HT1080 (cell line): ENCODE results near the gene MYO5A. TPM values are rescaled to one million over a fixed set of nuclear protein-coding genes. Genes with fewer than 3 reads are reported as not detected.
"Not testable (repeated sequence)": the region's sequence is repeated elsewhere in the genome, so short reads cannot be mapped to it uniquely, and the experiment has no call there.

Experiments
- DNase-seq: peaks from one replicate; pipeline ENCODE4 v3.0.0-alpha.2; 2015; ENCODE audit warnings: low read depth
- total RNA-seq: library from RNA; depleted of rRNA; stranded (reverse); fragments of >200 nt; shearing (Covaris generic); gene quantifications from 2 replicates; pipeline ENCODE4 v1.2.3, GENCODE V29; 2014

The MYO5A gene
- total RNA-seq, 1 experiment from 2014 or later = 33.7 TPM

DNA sequence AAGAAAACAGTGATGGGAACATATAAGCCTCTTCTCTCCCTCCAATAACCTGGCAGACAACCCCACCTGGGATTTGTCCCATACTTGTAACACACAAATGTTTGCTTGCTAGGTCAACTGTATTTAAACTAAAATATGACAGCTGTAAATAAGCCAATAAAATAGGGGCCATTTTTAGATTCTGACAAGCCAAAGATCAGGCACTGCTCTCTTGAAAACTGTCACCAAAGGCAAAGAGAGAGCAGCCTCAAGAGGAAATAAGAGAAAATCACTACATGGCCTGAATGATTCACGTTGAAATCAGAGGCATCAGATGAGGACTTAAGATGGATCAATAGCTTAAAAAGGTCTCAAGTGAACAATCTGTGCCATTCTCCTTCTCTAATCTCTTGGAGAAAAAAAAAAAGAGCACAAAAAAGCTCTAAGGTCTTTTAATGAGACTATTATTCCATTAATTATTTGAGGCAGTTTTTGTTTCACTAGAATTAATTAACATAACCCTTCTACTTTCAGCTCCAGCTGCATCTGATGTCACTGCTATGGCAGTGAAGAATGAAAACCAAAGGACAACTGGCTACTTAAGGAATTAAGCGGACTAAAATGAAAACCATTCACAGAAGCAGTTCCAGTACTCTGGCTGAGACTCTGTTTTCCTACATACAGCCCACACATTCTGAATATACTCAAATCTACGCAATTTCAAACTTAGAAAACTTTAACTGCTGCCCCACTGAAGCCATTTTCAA is 19.0 kb downstream of the MYO5A start:
- DNase-seq = no peak

DNA sequence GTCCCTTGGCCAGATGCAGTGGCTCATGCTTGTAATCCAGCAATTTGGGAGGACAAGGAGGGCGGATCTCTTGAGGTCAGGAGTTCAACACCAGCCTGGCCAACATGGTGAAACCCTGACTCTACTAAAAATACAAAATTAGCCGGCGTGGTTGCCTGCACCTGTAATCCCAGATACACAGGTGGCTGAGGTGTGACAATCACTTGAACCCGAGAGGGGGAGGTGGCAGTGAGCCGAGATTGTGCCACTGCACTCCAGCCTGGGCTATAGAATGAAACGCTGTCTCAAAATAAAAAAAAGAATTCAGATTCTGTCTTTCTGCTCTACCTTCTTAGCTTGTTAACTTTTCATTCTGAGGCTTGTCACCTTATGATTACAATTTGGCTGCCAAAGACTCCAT is 22.1 kb downstream of the MYO5A start:
- DNase-seq = no peak

DNA sequence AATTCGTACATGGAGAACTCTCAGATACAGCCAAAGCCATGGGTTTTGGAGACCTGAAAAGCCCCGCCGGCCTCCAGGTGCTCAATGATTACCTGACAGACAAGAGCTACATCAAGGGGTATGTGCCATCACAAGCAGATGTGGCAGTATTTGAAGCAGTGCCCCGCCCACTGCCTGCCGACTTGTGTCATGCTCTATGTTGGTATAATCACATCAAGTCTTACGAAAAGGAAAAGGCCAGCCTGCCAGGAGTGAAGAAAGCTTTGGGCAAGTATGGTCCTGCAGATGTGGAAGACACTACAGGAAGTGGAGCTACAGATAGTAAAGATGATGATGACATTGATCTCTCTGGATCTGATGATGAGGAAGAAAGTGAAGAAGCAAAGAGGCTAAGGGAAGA is 23.5 kb downstream of the MYO5A start:
- no peak for DNase-seq

DNA sequence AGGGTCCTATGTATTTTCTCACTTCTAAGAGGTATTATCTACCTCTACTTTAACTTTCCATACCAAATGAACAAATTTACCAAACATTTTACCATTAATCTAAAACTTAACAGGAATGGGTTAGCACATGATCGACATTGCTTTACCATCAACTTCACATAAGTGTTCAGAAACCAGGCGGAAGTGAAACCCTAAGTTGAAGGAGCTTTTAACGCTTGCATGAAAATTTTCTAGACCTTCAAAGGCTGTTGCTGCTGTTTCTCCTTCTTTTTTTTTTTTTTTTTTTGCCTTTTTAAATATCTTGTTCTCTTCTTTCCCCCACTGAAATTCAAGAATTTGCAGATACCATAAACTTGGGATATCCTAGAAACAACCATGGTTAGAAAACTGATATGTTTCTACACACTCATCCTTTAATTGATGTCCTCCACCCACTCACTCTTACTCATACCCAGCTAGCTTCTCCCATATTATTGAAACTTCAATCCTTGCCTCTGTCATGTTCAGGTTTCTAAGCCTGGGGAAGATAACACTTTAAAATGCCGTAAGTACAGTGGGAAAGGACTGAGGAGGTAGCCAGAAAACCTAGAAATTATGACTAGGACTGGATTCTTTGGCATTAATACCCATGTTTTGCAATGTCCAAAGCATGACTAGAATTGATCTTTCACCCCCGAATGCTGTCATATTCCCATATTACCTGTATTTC is 24.7 kb downstream of the MYO5A start:
- peak; percentile 20 for DNase-seq

DNA sequence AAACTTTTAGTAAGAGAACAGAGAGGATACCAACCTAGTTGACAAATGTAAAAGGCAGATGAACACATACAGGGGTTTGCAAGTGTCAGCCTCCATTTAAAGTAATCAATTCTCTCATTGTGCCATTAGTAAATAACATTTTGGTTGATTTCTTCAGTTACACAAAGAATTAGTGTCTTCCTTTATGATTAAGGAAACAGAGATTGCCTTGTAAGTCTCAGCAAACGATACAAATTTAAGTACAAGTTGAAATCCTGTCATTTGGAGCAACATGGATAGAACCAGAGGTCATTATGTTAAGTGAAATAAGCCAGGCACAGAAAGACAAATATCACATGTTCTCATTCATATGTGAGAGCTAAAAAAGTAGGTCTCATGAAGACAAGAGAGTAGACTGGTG is 26.1 kb downstream of the MYO5A start:
- no peak for DNase-seq

DNA sequence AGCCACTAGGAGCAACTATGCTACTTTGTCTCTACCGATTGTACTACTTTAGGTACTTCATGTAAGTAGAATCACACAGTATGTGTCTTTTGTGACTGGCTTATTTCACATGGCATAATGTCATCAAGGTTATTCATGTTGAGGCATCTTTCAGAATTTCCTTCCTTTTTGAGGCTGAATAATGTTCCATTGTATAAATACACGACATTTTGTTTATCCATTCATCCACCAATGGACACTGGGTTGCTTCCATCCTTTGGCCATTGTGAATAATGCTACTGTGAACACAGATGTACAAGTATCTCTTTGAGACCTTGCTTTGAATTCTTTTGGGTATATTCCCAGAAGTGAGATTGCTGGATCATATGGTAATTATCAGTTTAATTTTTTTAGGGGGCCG is 29.2 kb downstream of the MYO5A start:
- DNase-seq = no peak

DNA sequence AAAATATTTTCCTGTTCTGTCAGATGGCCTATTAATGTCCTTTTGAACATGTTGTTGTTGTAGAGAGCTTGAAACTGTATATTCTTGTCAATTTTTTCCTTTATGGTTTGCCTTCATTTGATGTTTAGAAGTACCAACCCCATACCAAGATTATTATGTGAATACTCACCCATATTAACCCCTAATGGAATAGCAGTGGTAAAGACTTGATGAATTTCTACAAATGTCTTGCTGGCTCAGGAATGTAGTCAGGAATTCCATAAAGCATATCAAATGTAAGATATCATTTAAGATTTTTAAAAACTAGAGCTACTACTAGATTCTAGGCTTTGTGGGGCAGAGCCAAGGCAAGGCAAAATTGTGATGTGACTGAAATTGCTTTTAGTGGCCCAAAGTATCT is 30.0 kb downstream of the MYO5A start:
- DNase-seq = no peak

DNA sequence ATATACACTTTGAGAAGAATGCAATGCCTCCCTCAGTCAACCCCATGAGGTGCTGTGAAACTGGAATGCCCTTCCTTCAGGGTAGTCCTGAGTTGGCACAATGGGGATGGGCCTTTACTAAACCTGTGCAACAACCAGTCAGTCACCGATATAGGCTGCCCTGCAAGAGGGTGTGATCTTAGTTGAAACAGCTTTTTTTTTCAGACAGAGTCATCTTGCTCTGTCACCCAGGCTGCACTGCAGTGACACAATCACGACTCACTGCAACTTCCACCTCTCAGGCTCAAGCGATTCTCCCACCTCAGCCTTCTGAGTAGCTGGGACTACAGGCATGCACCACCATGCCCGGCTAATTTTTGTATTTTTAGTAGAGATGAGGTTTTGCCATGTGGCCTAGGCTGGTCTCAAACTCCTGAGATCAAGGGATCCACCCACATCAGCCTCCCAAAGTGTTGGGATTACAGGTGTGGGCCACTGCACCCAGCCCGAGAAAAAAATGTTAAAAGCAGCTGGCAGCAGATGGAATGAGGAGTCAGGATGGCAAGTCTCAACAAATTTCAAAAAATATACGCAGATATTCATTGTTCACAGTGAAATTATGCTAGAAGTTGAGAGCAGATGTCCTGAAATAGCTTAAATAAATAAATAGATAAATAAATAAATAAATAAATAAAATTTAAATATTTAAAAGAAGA is 31.8 kb downstream of the MYO5A start:
- DNase-seq = peak; percentile 92

DNA sequence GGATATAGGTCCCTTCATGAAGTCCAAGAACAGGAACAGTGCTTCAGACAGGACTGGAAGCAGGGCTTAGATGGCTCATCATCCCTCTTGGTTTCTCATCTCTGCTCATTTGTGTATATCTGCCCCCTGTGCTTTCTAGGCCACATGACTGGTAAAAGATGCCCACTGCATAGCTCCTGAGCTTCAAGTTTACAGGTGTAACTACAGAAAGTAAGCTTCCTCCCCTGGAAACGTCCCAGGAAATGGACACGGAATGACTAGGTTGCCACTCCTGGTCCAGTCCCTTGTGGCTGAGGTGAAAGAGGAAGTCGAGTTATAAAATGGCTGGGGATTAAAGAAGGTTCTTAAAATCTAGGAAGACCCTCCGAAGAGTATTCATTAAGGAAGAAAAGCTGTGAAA is 32.5 kb downstream of the MYO5A start:
- no peak for DNase-seq

DNA sequence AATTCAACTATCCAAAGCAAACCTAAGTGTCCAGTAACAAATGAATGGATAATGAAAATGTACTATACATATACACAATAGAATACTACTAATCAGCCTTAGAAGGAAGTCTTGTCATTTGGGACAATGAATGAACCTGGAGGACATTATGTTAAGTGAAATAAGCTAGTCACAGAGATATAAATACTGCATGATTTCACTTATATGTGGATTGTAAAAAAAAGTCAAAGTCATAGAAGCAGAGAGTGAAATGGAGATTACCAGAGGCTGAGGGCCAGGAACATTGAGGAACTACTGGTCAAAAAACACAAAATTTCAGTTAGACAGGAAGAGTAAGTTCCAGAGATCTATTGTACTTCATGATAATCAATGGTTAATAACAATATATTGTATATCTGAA is 33.6 kb downstream of the MYO5A start:
- DNase-seq = no peak

DNA sequence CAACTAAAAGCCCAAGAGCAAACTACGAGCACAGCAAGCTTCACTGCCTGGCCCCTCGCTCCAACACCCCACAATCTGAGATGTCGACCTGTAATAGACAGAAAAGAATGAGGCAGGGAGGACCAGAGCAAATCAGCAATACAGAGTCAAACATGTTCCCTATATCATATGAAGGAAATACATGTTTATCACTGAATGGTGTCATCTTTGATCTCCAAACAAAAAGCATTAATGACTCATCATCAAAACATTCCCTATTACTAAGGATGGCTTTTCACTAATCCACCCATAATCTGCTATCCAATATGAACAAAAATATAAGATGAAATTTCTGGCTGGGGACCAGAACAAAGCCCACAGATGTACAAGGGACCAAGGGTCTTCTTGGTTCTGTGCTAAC is 34.7 kb downstream of the MYO5A start:
- DNase-seq = peak; percentile 11

DNA sequence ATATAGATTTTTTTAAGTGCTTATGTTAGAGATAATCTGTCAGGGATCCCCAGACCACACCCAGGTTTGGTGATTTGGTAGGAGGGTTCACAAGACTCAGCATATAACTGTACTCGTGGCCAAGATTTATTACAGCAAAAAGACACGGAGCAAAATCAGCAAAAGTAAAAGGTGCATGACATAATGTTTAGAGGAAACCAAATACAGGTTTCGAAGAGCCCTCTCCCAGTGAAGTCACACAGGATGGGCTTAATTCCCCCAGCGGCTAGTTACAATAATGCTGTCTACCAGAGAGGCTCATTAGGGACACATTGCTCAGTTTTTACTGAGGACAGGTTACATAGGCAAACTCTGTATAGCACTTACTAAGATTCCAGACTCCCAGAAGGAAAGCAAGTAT is 36.5 kb downstream of the MYO5A start:
- DNase-seq = no peak

DNA sequence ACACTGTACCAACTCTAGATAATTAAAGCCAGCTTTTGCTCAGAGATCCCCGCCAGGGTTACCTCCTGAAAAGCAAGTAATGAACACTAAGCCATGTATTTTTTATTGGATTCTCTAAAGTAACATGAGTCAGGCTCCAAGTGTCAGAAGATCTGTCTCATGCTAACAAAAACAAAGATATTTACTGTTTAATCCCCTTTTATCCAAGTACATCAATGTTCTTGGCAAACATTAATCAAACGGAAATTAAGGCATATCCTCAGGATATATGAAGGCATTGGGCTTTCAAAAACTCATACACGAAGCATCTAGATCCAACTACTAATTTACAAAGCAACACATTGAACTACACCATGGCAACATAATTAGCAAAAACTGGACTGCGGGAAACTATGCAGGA is 37.2 kb downstream of the MYO5A start:
- no peak for DNase-seq

DNA sequence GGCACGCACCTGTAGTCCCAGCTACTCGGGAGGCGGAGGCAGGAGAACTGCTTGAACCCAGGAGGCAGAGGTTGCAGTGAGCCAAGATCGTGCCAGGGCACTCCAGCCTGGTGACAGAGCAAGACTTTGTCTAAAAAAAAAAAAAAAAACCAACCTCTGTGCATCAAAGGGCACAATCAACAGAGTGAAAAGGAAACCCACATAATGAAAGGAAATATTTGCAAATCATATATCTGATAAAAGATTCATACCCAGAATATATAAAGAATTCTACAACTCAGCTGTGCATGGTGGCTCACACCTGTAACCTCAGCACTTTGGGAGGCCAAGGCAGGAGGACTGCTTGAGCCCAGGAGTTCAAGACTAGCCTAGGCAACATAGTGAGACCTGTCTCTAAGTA is 39.2 kb downstream of the MYO5A start:
- DNase-seq = not testable (repeated sequence)

DNA sequence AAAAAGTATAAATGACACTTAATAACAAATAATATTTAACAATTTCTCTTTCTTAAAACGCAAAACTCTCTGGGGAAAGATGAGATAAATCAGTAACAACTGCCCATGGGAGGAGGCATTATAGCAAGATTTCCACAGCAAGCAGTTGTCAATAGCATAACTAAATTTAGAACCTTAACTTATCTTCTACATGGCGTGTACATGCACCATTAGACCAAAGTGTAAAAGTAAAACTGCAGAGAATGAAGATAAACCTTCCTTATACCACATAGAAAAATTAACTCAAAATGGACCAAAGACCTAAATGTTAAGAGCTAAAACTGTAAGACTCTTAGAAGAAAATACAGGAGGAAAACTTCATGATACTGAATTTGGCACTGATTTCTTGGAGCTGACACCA is 39.9 kb downstream of the MYO5A start:
- no peak for DNase-seq

DNA sequence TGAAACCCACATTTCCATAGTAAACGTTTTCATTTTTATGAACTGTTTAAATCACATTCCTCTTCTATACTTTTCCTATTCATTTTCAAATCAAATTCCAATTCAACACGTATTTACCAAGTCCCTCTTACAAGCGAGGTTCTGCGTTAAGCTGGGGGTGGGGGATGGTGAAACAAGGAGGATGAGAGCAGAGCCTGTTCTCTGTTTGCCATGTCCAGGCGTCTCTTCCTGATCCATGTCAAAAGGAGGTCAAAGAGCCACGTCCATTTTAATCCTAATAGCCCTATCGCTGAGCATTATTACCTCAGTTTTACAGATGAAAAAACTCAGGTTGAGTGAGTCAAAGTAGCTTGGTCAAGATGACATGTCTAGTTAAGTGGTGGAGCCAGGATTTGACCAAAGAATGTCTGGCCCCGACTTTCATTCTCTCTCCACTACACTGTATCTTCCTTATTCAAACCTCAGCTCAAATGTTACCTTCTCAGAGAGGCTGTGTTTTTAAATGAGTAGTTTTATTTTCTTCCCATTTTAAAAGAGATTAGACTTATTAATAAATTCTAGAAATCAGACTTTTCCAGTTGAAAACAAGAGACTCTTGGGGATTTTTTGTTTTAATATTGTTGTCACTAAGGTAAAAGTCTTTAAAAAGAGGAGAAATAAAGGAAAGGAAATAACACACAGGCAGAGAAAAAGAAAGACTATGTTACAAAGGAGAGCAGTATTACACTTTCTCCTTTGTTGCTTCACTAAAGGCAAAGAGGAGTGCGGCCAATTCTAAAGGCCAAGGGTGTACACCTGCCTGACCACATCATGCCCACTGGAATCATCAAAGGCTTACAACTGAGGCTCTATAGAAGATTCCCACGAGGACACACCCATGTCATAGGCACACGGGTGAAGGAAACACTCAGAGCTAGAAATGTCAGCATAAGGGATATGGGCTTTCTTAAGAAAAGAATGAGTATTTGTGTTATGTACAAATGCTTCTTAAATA is 42.4 kb downstream of the MYO5A start:
- no peak for DNase-seq

DNA sequence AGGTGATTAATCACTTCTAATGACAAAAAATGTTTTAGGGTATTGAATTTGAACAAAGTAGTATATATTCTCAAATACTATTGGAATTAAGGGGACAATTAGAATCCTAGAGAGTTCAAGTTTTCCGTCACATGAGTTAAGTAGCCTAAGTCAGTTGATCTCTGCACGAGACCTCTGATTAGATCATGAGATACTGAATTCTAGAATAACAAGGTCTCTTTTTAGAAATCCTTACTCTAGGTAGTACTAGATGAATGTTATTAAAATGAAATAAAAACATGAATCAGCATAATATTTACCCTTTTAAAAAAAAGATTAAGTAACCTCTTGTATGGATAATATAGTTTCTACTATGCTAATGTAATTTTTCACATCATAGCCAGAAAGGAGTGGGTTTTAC is 43.4 kb downstream of the MYO5A start:
- no peak for DNase-seq

DNA sequence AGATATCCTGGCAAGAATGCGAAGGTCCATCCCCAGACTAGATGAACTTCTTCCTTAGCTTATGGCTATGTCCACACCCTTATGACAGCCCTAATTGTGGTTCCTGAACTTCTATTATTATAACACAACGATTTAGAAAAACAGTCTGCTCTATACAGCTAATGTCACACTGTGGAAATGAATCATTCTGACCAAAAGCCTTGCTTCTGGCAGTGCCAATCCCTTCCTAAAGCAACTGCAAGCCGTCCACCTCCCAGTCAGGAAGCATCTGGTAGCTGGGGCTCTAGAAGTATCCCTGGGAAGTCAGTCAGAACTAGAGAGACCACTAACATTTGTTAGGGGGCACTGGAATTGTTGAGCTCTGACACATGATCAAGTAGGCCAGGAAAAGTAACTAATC is 45.0 kb downstream of the MYO5A start:
- peak; percentile 91 for DNase-seq

DNA sequence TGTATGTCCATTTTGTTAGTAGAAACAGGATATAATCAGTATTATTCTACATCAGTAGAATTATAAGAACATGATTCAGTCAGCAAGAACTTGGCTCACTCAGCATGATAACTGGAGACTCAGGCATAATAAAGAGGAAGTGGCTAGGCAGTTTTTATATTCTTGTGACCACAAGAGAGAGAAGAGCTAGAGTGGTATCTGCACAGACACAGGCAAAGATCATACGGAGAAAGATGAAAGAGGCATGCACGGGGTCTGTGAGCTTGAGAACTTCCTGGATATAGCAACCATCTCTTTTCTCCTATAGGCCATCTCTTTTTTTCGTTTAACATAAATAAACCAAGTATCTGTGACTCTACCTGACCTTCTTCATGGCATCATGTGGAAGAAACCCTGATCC is 46.8 kb downstream of the MYO5A start:
- peak; percentile 95 for DNase-seq

DNA sequence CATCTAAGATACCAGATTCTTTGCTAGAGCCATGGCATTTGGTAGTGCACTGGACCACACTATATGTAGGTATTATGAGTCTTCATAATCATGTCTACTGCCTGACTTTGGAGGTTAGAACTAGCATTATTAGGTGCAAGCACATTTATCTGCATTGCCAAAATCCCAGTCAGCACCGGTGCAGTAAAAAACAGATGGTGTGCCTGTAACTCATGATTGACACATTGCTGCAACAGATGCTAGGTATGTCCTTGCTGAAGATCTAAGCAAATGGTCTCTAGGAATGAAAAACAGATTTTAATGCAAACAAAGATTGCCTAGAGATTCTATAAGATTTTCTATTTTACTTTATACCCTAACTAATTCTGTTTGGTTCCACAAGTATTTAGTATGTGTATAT is 47.7 kb downstream of the MYO5A start:
- no peak for DNase-seq

DNA sequence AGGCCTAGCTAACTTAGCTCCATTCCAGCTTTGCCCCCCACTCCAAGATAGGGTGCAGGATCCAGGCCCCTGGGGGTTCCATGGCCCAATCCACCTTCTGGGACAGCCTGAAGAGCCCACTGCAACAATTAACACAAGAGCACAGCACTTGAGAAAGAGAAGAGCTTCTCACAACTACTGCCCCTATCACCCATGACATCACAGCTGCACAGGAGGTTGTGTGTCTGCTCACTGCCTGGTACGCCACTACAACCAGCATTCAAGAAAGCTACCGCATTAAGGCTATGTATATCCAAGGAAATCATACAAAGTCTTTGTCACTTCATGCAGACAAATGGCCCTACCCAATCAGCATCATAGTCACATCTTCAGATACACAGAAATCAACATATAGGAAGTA is 62.0 kb downstream of the MYO5A start:
- DNase-seq = no peak
